HepG2 (cell line): ENCODE data around the gene NFKBIA. TPM values are rescaled to one million over a fixed set of nuclear protein-coding genes. Genes with fewer than 3 reads are reported as not detected.

Source experiments
- ARID2 ChIP-seq: sonication (generic); formaldehyde crosslinking; IDR thresholded peaks from 2 replicates; pipeline ENCODE4 v1.8.1; 2022; ENCODE audit warnings: mild to moderate bottlenecking, missing genetic modification reagents, borderline replicate concordance
- BATF2 ChIP-seq: sonication (generic); formaldehyde crosslinking; IDR thresholded peaks from 2 replicates; pipeline ENCODE4 v1.8.0; 2022; ENCODE audit warnings: mild to moderate bottlenecking, missing genetic modification reagents, moderate library complexity
- BRD4 ChIP-seq: sonication (generic); formaldehyde crosslinking; IDR thresholded peaks from 2 replicates; pipeline ENCODE4 v1.4.0; 2020; ENCODE audit warnings: missing genetic modification reagents
- FOXC1 ChIP-seq: sonication (generic); formaldehyde crosslinking; IDR thresholded peaks from 2 replicates; pipeline ENCODE4 v1.8.0; 2022; ENCODE audit warnings: mild to moderate bottlenecking, missing genetic modification reagents, borderline replicate concordance
- GRHL1 ChIP-seq: sonication (generic); formaldehyde crosslinking; conservative IDR thresholded peaks from 2 replicates; pipeline ENCODE4 v1.8.0; 2022; ENCODE audit warnings: missing genetic modification reagents
- NCOA5 ChIP-seq: sonication (generic); formaldehyde crosslinking; IDR thresholded peaks from 2 replicates; pipeline ENCODE4 v1.4.0; 2020; ENCODE audit warnings: missing genetic modification reagents
- NR1H2 ChIP-seq: sonication (generic); formaldehyde crosslinking; IDR thresholded peaks from 2 replicates; pipeline ENCODE4 v1.8.1; 2022; ENCODE audit warnings: low read depth, missing genetic modification reagents, borderline replicate concordance
- PREB ChIP-seq: sonication (generic); formaldehyde crosslinking; IDR thresholded peaks from 2 replicates; pipeline ENCODE4 v1.4.0; 2020; ENCODE audit warnings: missing genetic modification reagents
- REST ChIP-seq, 2 experiments: IDR thresholded peaks; 2 replicates each; pipeline ENCODE4 v1.6.1; 2011 to 2012; ENCODE audit warnings: low read length in 2 of 2, borderline replicate concordance in 1 of 2, low read depth in 1 of 2, mild to moderate bottlenecking in 1 of 2, moderate library complexity in 1 of 2
- SSRP1 ChIP-seq: IDR thresholded peaks from 2 replicates; pipeline ENCODE4 v1.6.1; 2016; ENCODE audit warnings: control low read depth
- SUZ12 ChIP-seq: fragments of 150-350 bp; IDR thresholded peaks from 2 replicates; pipeline ENCODE4 v1.6.1; 2014; ENCODE audit warnings: low read depth, low read length
- ZNF264 ChIP-seq: sonication (generic); formaldehyde crosslinking; IDR thresholded peaks from 2 replicates; pipeline ENCODE4 v1.4.0; 2020; ENCODE audit warnings: missing genetic modification reagents
- ZNF3 ChIP-seq: IDR thresholded peaks from 2 replicates; pipeline ENCODE4 v1.7.0; 2017; ENCODE audit warnings: inconsistent platforms
- ZNF33A ChIP-seq: sonication (generic); formaldehyde crosslinking; IDR thresholded peaks from 2 replicates; pipeline ENCODE4 v1.5.1; 2020; ENCODE audit warnings: missing genetic modification reagents, mild to moderate bottlenecking, moderate library complexity, borderline replicate concordance
- ZNF530 ChIP-seq: sonication (generic); formaldehyde crosslinking; IDR thresholded peaks from 2 replicates; pipeline ENCODE4 v1.5.0; 2020; ENCODE audit warnings: low read depth, mild to moderate bottlenecking, missing genetic modification reagents
- ZNF605 ChIP-seq: sonication (generic); formaldehyde crosslinking; IDR thresholded peaks from 2 replicates; pipeline ENCODE4 v1.8.0; 2022; ENCODE audit warnings: mild to moderate bottlenecking, missing genetic modification reagents
- ZNF629 ChIP-seq: sonication (generic); formaldehyde crosslinking; conservative IDR thresholded peaks from 2 replicates; pipeline ENCODE4 v1.5.0; 2020; ENCODE audit warnings: missing genetic modification reagents
- ZNF790 ChIP-seq: sonication (generic); formaldehyde crosslinking; IDR thresholded peaks from 2 replicates; pipeline ENCODE4 v1.8.0; 2022; ENCODE audit warnings: missing genetic modification reagents, mild to moderate bottlenecking, borderline replicate concordance
- ZSCAN5A ChIP-seq: sonication (generic); formaldehyde crosslinking; IDR thresholded peaks from 2 replicates; pipeline ENCODE4 v1.8.0; 2022; ENCODE audit warnings: mild to moderate bottlenecking, missing genetic modification reagents, borderline replicate concordance
- ZSCAN9 ChIP-seq: IDR thresholded peaks from 2 replicates; pipeline ENCODE4 v1.6.1; 2016; ENCODE audit warnings: borderline replicate concordance
- polyA plus RNA-seq, 8 experiments: library from polyadenylated mRNA; depleted of rRNA in 3 of 8; stranded (reverse) in 7 of 8; unstranded in 1 of 8; fragments of >200 nt; fragmentation: Illumina TruSeq in 4 of 8; extraction: Trizol in 4 of 8; gene quantifications; 2 replicates each; pipeline versions ENCODE4 v1.2.1 to v1.2.3, GENCODE V29; 2011 to 2016; ENCODE audit warnings: low read depth in 4 of 8, missing spikeins in 1 of 8, mixed read lengths in 1 of 8; ENCODE audit not compliant: insufficient read depth in 1 of 8
- total RNA-seq, 5 experiments: library from RNA; depleted of rRNA; stranded (reverse); fragments of >200 nt; fragmentation: Illumina TruSeq; extraction: Trizol; gene quantifications; 2 replicates each; pipeline ENCODE4 v1.2.3, GENCODE V29; 2016; ENCODE audit warnings: low read depth in 1 of 5

Gene NFKBIA
- total and polyA plus RNA-seq, 2 of the 13 experiments (the other 11 are each of a cell fraction or from before 2014, with no cell fraction given): 197 to 319 TPM

- TF ChIP-seq GRHL1 (no peak), BRD4 (no peak), ZSCAN9 (CRISPR knock-in tag) (peak; percentile 96), FOXC1 (peak; percentile 81; the same call in 1 of the 2 replicates), REST (IDR thresholded peaks at IDR 0.05; ENCODE audit: borderline replicate concordance in 1 of 2, low read depth in 1 of 2, low read length in 2 of 2) (peak in 1 of 2 experiments; percentile 9; a peak in 1 of 4 replicates), ZNF264 (CRISPR knock-in tag) (peak; percentile 65), ZNF605 (CRISPR knock-in tag) (peak; percentile 79; the same call in 1 of the 2 replicates), BATF2 (CRISPR knock-in tag) (no peak), ZNF530 (CRISPR knock-in tag) (no peak), ZNF3 (CRISPR knock-in tag) (no peak), ZNF790 (peak; percentile 86; the same call in 1 of the 2 replicates), ZSCAN5A (CRISPR knock-in tag) (peak; percentile 54; the same call in 1 of the 2 replicates), NCOA5 (CRISPR knock-in tag) (no peak), ARID2 (CRISPR knock-in tag) (no peak; the same call in 1 of the 2 replicates), NR1H2 (CRISPR knock-in tag) (no peak), ZNF33A (CRISPR knock-in tag) (peak; percentile 59; the same call in 1 of the 2 replicates), SUZ12 (no peak), PREB (CRISPR knock-in tag) (no peak), ZNF629 (CRISPR knock-in tag) (peak; percentile 37; the same call in 1 of the 2 replicates), SSRP1 (CRISPR knock-in tag) (peak; percentile 97)
These were observed 39.2 kb downstream of the NFKBIA start (continued) for GRCh38 chr14:35365130-35366055.
